DOHH2 (cell line): ENCODE results near the gene DOCK4.

Experiments used
- EZH2phosphoT487 ChIP-seq: fragments of 200-600 bp; sonication (generic); IDR thresholded peaks from 2 replicates; pipeline ENCODE4 v1.6.1; 2017; ENCODE audit warnings: borderline replicate concordance, mild to moderate bottlenecking, antibody characterized with exemption, low read length, moderate library complexity, mixed read lengths
- TF ChIP-seq, protein P1 (sequence below): fragments of 200-600 bp; sonication (generic); IDR thresholded peaks from one replicate; pipeline ENCODE4 v1.5.1; 2014; ENCODE audit warnings: antibody characterized with exemption, mild to moderate bottlenecking, low read depth, low read length; ENCODE audit not compliant: poor library complexity, severe bottlenecking

DNA sequence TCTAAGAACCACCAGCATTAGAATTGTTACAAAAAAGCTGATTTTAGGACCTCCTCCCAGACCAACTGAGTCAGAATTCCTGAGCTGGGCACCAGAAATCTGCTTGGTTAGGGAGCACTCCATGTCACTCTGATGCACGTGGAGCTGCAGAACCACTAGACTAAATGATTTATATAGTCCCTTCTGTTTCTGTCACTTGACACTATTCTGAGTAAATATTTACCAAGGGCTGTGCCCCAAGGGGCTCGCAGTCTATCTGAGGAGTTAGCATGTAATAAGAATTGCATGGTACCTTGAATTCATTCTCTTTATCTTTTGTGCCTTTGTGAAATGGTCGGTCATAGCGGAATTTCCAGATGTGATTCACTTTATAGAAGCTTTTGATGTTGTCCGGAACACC lies 447.9 kb downstream of the DOCK4 start:
- TF ChIP-seq, protein P1, sequence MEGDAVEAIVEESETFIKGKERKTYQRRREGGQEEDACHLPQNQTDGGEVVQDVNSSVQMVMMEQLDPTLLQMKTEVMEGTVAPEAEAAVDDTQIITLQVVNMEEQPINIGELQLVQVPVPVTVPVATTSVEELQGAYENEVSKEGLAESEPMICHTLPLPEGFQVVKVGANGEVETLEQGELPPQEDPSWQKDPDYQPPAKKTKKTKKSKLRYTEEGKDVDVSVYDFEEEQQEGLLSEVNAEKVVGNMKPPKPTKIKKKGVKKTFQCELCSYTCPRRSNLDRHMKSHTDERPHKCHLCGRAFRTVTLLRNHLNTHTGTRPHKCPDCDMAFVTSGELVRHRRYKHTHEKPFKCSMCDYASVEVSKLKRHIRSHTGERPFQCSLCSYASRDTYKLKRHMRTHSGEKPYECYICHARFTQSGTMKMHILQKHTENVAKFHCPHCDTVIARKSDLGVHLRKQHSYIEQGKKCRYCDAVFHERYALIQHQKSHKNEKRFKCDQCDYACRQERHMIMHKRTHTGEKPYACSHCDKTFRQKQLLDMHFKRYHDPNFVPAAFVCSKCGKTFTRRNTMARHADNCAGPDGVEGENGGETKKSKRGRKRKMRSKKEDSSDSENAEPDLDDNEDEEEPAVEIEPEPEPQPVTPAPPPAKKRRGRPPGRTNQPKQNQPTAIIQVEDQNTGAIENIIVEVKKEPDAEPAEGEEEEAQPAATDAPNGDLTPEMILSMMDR: no peak
- no peak for TF ChIP-seq EZH2phosphoT487
